ENCODE data around the gene USP53.
A peak's percentile ranks its signal among the peaks of the same experiment; 100 is the strongest.
"Not testable (repeated sequence)": the region's sequence is repeated elsewhere in the genome, so short reads cannot be mapped to it uniquely, and the experiment has no call there.

USP53 gene

GRCh38 chr4:119279945-119280344 is 67.4 kb downstream of the USP53 start:
- not testable (repeated sequence) for DNase-seq

- DNase-seq = no peak
These were observed 68.9 kb downstream of the USP53 start for GRCh38 chr4:119281393-119281792.

GRCh38 chr4:119284876-119285780 is 72.6 kb downstream of the USP53 start:
- DNase-seq = no peak

DNA sequence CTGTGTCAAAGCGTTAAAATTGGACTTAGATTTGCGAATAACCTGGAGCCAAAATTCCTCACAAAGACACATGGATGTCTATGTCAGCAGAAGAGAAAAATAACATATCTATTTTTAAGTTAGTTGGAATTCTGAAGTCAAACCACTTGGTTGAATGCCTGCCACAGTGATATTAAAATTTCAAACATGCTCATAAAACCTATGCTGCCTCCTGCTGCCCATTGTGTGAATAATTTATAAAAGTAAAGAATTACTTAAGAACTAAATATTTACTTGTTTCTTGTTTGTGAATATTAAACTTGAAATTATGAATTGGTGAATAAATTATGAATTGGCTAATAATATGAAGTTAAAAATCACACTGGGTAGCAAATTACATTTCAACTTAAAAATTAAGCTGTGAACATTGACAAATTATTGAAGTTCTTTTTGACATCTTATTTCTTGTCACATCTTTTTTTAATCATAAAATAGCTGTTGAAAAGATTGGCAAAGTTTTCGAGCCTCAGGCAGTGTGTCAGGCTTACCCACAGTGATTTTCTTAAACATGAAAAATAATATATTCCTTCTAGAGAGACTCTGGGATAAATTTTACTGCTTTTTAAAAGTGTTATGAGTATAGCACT is 74.0 kb downstream of the USP53 start:
- DNase-seq = no peak

DNA sequence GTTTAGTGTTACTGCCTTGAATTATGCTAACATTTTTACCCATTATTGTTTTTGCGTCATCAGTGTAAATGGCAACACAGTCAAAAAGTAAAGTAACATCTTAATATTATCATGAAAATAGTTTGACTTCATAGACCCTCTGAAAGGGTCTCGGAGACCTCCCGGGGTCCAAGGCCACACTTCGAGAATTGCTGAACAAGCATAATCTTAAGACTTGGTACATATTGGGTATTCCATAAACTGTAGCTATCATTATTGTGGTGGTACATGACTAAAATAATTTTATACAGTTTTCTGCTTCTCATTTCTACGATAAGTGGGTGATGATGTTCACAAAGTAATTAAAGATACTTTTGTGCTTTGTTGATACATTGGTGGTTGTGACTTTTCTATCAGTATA is 76.8 kb downstream of the USP53 start:
- no peak for DNase-seq

GRCh38 chr4:119290598-119290997 is 78.1 kb downstream of the USP53 start:
- DNase-seq = no peak

DNA sequence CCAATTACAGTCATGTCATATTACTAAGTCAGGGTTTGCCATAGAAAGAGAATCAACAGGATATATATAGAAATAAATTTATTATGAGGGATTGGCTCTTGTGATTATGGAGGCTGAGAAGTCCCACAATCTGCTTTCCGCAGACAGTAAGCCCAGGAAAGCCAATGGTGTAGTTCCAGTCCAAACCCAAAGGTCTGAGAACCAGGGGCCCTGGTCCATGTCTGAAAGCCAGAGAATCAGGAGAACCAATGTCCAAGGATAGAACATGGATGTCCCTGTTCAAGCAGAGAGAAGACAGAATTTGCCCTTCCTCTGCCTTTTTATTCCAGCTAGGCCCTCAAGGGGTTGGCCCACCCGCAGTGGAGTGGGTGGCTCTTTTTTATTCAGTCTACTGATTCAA is 83.8 kb downstream of the USP53 start:
- no peak for DNase-seq

DNA sequence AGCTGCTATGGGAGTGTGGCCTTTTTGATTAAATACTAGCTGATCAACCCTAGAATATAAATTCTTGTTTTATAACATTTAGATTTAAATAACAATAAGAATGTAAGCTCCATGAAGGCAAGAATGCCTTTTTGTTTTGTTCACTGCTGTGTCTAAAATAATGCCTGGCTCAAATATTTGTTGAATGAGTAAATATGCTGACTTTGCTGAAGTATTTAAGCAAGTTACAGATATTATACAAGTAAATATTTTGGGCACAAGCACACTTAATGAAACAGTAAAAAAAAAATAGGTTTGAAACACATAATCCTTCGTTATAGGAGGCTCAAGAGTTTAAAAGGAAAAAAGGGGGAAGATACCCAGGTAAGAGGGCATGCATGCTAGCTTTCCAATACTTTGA is 85.3 kb downstream of the USP53 start:
- DNase-seq = no peak

- no peak for DNase-seq
These were observed 86.8 kb downstream of the USP53 start for GRCh38 chr4:119299260-119299671.

- no peak for DNase-seq
These were observed 87.2 kb downstream of the USP53 start for GRCh38 chr4:119299741-119300100.

GRCh38 chr4:119300101-119300978 is 87.8 kb downstream of the USP53 start:
- no peak for DNase-seq

DNA sequence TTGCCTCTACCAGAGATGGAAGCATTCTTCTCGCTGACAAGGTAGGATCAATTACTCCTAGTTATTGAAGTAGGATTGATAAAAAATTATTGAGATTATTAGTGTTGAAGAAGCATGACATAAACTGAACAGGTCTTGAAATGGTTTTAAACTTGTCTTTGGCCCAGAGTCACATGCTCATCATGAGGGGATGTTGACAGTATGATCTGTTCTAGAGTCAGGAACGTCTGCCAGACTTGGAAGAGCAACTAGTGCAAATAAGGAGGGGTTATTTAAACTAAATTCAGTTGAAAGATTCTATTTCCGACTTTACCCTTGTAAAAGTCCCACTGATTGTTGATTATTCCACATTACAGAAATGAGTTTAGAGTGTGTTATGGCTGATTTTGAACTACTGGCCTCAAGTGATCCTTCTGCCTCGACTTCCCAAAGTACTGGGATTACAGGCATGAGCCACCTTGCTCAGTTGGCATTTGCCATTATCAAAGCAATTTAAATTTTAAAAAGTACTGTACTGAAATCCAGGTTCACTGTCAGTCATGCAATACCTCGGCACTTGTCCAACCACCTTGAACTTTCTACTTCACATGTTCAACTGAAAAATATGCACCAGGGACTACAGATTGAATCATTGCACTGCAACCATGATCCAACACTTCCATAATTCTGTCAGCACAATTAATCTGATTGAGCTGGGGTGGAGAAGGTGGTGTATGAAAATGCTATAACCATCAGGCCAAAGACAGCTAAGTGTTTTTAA is 89.7 kb downstream of the USP53 start:
- no peak for DNase-seq

DNA sequence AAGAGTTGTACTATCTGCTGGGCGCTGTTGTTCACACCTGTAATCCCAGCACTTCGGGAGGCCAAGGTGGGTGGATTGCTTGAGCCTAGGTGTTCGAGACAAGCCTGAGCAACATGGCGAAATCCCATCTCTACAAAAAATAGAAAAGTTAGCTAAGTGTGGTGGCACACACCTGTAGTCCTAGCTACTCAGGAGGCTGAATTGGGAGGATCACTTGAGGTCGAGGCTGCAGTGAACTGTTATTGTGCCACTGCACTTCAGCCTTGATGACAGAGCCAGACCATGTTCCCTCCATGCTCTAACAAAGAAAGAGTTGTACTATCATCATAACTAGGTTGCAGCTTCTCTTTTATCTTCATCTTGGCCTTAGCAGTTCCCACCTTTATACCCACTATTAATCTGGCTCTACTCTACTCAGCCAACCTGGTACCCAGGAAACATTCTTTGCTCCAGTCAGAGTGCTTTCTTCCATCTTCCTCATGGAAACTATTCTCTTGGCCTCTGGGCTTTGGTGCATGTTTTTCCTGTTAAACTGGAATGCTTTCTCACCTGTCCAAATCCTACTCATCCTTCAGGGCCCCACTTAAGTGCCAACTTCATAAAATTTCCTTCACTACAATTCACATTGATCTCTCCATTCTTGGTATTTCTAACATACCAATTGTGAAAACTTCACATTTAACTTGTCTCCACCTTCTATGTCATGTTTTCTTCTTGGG is 91.2 kb downstream of the USP53 start:
- no peak for DNase-seq

GRCh38 chr4:119304431-119304830 is 91.9 kb downstream of the USP53 start:
- no peak for DNase-seq

DNA sequence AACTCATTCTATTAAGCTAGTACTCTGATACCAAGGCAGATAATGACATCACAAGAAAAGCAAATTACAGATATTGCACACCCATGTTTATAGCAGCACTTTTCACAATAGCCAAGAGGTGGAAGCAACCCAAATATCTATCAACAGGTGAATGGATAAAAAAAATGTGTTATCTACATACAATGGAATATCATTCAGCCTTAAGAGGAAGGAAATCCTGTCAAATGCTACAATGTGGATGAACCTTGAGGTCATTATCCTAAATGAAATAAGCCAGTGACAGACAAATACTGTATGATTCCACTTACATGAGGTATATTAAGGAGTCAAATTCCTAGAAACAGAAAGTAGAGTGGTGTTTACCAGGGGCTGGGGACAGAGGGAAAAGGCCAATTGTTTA is 95.1 kb downstream of the USP53 start:
- DNase-seq = no peak

DNA sequence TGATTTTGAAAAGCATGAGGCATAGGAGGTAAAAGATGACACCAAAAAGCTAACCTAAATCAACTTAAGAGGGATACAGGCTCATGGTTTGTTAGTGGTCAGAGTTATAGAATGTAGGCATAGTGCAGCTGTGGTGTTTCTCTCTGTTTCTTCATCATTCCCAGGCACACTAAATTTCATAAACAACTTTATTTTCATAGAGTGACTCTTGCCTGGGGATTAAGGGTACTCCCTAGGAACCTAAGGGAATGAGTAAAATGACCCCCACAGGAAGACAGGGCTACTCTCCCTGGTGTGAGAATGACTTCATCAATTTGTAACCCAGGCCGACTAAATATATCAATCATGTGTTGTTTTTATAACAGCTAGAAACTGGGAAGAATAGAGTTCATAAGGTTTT is 98.3 kb downstream of the USP53 start:
- DNase-seq = no peak

DNA sequence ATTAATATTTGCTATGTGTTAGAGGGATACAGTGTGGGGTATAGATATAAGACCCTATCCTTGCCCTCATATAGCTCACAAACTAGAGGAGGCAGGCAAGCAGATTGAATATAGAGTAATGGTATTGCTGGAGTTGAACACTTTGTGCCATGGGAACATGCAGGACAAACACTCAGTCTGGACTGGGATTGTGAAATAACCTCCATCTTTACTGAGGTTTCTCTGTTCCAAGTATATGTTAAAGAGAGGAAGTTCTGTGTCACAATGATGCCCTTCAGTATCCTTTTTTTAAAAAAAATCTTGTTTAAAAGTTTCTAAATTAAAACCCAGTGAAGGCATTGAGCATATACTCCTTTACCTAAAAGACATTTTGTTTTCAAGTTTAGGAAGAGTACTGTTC is 100.7 kb downstream of the USP53 start:
- DNase-seq = no peak

DNA sequence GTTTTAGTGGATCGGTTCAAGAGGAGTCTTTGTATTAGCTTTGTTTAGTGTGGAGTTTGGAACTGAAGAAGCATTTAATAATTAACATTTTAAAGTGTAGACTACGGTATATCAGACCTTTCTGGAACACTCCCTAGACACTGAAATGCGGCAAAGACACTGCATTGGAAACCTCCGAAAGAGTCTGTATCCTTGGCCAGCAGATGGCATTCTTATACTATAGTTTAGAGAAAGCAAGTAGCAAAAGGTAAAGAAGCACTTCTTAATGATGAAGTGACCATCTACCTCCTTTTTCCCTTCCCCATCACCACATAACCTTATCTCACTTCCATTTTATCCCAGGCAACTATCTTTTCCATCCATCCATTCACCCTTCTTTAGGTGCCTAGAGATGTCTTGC is 101.8 kb downstream of the USP53 start:
- DNase-seq = peak; percentile 20

- no peak for DNase-seq
These were observed 102.5 kb downstream of the USP53 start for GRCh38 chr4:119315036-119315435.

GRCh38 chr4:119317990-119318389 is 105.5 kb downstream of the USP53 start:
- DNase-seq = no peak

- DNase-seq = no peak
These were observed 109.6 kb downstream of the USP53 start, which contains the start of gene FABP2 for GRCh38 chr4:119321921-119322687. FABP2 (minus strand) TSS chr4:119322138; CDS start chr4:119322102, 36 bp downstream.
